ENCODE results near the gene SLCO3A1. TPM values are rescaled to one million over a fixed set of nuclear protein-coding genes. Genes with fewer than 3 reads are reported as not detected.

The SLCO3A1 gene
- total RNA-seq, 1 donor from 2014 or later, result 7.7 TPM

DNA sequence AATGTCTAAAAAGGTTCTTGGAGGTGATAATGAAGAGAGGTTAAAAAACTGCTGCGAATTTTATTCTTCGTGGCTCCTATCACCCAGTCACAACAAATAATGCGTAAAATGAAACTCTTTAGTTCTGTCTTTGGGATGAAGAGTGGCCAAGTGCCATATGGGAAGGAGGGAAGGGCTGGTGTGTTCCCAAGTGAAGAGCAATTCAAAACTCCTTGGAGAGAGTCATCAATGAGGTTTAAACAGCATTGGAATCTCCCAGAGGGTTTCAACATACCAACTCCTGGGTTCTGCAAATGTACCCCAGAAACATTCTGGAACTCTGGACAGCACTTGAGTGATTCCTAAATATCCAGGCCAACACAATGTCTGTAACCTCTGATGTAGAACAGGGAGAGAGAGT, 45.3 kb downstream of the SLCO3A1 start:
- Mint-ChIP-seq H3K4me1 (ENCODE audit: low read depth) (no peaks in the 10 kb centered on the region), H3K9me3 (ENCODE audit: low read depth) (peaks cover 12% of the 10 kb centered on the region), H3K4me3 (ENCODE audit: low read depth) (no peak overlapping the region), H3K27me3 (peaks cover 10% of the 10 kb centered on the region), H3K36me3 (ENCODE audit: insufficient read depth) (no peaks in the 10 kb centered on the region), H3K27ac (no peak overlapping the region)
- DNase-seq (ENCODE audit: low spot score, unreplicated experiment), result no peak
- no peak for TF ChIP-seq CTCF (IDR thresholded peaks at IDR 0.05; ENCODE audit: unreplicated experiment)

- H3K27ac Mint-ChIP-seq, result no peak overlapping the region
- no peaks in the 10 kb centered on the region for H3K36me3 Mint-ChIP-seq (ENCODE audit: insufficient read depth)
- no peak overlapping the region for H3K4me3 Mint-ChIP-seq (ENCODE audit: low read depth)
- peaks cover 11% of the 10 kb centered on the region for H3K9me3 Mint-ChIP-seq (ENCODE audit: low read depth)
- DNase-seq (ENCODE audit: low spot score, unreplicated experiment), result no peak
- peaks cover 6% of the 10 kb centered on the region for H3K27me3 Mint-ChIP-seq
- no peak for TF ChIP-seq CTCF (IDR thresholded peaks at IDR 0.05; ENCODE audit: unreplicated experiment)
- peaks cover 1% of the 10 kb centered on the region for H3K4me1 Mint-ChIP-seq (ENCODE audit: low read depth)
These were observed 51.4 kb downstream of the SLCO3A1 start for GRCh38 chr15:91904942-91905341.

- H3K27ac Mint-ChIP-seq, result no peak overlapping the region
- peaks cover 7% of the 10 kb centered on the region for H3K27me3 Mint-ChIP-seq
- no peaks in the 10 kb centered on the region for H3K9me3 Mint-ChIP-seq (ENCODE audit: low read depth)
- H3K36me3 Mint-ChIP-seq (ENCODE audit: insufficient read depth), result no peaks in the 10 kb centered on the region
- DNase-seq (ENCODE audit: low spot score, unreplicated experiment), result no peak
- no peak for TF ChIP-seq CTCF (IDR thresholded peaks at IDR 0.05; ENCODE audit: unreplicated experiment)
- peaks cover 11% of the 10 kb centered on the region for H3K4me1 Mint-ChIP-seq (ENCODE audit: low read depth)
- no peak overlapping the region for H3K4me3 Mint-ChIP-seq (ENCODE audit: low read depth)
These were observed 54.9 kb downstream of the SLCO3A1 start for GRCh38 chr15:91908391-91908790.

DNA sequence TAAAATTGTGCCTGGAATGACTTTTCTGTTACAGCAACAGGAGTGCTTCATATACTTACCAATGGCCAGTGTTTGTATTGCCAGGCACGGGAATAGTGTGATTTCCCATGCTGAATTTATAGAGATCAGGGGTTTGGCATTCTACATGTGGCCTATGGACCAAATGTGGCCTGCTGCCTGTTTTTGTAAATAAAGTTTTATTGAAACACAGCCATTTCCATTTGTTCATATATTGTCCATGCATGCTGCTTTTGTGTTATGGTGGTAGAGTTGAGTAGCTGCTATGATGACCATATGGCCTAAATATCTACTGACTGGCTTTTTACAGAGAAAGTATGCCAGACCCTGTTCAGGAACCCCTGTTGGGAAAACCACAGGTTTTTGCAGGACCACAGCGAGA, 55.6 kb downstream of the SLCO3A1 start:
- Mint-ChIP-seq H3K27ac (no peak overlapping the region), H3K36me3 (ENCODE audit: insufficient read depth) (no peaks in the 10 kb centered on the region), H3K27me3 (peaks cover 3% of the 10 kb centered on the region), H3K4me1 (ENCODE audit: low read depth) (peaks cover 13% of the 10 kb centered on the region), H3K4me3 (ENCODE audit: low read depth) (no peak overlapping the region), H3K9me3 (ENCODE audit: low read depth) (no peaks in the 10 kb centered on the region)
- no peak for TF ChIP-seq CTCF (IDR thresholded peaks at IDR 0.05; ENCODE audit: unreplicated experiment)
- DNase-seq (ENCODE audit: low spot score, unreplicated experiment), result no peak

- no peak for DNase-seq (ENCODE audit: low spot score, unreplicated experiment)
- H3K4me3 Mint-ChIP-seq (ENCODE audit: low read depth), result no peak overlapping the region
- no peaks in the 10 kb centered on the region for H3K9me3 Mint-ChIP-seq (ENCODE audit: low read depth)
- H3K4me1 Mint-ChIP-seq (ENCODE audit: low read depth), result peaks cover 13% of the 10 kb centered on the region
- H3K27me3 Mint-ChIP-seq, result peaks cover 3% of the 10 kb centered on the region
- no peak for TF ChIP-seq CTCF (IDR thresholded peaks at IDR 0.05; ENCODE audit: unreplicated experiment)
- no peak overlapping the region for H3K27ac Mint-ChIP-seq
- no peaks in the 10 kb centered on the region for H3K36me3 Mint-ChIP-seq (ENCODE audit: insufficient read depth)
These were observed 56.1 kb downstream of the SLCO3A1 start for GRCh38 chr15:91909574-91909973.

Data from progenitor cell of endocrine pancreas (in vitro differentiated cells).